Stimulated activated CD8-positive, alpha-beta memory T cell treated with anti-CD3 and anti-CD28 coated beads, Interleukin-15, amount 100 ng/mL, for 4 hours (primary cell): Measurements from ENCODE around the gene MTURN.

Source experiments
- DNase-seq, 2 donors: peaks; one replicate each; pipeline ENCODE4 v3.0.0-alpha.2; 2020; ENCODE audit warnings: low read depth in 2 of 2

Gene MTURN

DNA sequence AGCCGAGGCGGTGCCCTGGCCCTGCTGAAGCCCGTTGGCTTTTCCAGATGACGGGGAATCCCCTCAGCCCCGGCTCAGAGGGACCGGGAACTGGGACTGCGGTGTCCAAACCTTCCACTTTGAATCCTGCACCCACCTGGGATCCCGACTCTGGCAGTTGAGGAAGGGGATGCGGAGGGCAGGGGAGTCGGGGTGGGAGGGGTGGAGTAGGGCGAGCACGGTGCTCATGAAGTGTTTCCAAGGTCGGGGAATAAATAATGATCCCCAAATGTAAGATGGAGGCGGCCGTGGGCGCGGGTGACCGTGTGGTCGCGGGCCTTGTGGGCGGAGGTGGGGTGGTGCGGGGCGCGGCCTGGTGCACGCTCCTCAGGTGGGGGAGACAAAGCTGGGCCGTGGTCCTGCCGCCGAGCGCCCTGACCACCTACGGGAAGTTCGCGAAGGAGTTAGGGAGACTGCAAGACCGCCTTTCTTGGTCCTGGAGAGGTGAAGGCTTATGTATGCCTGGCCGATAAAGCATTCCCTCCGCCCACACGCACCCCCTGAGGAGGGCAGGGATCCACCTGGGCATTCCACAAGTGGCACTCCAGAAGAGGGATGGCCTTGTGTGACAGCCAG, 1.4 kb downstream of the MTURN start:
- DNase-seq: no peak

DNA sequence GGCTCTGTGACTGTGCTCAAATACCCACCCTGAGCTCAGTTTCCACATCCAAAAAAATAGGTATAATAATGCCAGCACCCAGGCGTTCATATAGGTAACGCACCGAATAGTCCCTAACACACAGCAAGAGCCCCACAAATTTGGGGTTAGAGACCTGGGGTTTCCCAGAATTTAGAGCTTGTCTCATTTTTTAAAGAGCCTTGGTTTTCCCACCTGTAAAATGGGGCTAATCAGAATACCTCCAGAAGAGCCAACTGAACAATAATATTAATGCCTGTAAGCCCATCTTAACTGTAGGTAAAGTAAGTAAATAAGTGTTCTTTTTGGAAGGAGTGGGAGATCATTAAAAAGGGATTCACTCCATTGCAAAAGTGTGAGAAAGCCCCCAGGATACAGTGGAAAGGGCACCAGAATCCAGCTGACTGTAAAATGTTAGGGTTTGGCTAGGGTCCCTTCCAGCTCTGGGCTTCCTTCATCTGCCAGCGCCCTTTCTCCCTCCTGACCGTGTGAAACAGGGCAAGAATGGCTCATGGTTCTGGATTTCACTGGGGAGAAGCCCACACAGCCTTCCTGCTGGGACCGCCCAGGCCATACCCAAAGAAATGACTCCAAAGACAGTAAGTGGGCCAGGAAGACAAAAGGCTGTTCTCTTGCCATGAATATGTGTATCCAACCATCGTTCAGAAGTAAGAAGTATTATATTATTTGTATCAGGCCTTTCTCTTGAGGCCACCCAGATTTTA, 2.1 kb downstream of the MTURN start:
- no peak for DNase-seq

DNA sequence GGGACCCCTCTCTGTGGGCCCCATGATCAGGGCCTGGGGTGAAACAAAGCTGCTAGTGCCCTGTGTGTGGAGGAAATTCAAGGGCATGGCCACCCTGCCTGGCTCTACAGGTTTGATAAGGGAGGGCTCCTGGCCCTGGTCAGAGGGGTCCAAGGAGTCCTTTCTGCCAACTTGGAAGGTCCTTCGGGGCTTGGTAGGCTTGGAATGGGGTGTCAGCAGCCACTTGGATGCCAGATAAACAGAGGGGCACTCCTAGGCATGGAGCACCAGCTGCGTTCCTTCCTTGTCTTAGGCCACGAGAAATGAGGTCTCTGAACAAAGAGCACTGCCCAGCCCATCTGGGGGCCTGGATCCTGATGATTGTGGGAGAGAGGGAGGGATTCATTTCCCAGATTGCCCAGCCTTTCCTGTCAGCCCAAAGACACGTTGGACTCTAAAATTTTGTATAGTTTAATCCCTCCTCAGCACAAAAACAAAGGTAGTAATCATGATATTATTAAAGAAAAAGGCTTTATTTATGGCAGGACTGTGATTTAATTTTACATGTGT, 5.1 kb downstream of the MTURN start:
- DNase-seq: no peak

DNA sequence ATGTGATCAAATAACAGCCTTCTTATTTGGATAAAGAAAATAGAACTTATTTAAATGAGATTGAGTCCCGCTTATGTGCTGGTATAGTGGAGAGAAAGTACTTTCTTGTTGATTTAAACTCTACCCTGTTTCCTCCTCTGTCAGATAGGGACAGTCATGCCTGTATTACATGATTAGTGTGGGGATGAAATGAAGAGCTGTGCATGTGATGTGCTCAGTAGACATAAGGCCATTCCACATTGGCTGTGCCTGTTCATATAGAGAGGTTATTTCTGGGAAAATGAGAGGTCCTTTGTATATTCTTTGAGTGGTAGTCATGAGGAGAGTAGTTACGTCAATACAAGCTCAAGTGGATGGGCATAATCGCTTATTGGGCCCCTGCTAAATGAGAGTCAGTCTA, 5.7 kb downstream of the MTURN start:
- DNase-seq: no peak

DNA sequence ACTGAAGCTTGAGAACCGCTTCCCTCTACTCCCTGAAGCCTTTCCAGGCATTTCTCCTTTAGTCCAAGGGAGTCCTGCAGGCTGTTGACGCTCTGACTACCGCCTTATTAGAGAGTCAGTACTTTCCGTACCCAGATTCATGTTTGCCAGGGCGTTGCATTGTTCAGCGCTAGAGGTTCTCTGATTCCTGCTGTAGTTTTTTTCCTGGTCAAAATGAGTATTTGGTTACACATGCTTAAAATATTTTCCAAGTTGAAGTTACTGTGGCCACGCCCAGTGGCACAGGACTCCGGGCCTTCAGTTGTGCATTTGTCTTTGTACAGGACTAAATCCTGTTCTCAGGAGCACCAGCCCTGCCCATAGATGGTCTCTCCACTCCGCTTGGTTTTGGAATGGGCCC, 7.9 kb downstream of the MTURN start:
- no peak for DNase-seq

DNA sequence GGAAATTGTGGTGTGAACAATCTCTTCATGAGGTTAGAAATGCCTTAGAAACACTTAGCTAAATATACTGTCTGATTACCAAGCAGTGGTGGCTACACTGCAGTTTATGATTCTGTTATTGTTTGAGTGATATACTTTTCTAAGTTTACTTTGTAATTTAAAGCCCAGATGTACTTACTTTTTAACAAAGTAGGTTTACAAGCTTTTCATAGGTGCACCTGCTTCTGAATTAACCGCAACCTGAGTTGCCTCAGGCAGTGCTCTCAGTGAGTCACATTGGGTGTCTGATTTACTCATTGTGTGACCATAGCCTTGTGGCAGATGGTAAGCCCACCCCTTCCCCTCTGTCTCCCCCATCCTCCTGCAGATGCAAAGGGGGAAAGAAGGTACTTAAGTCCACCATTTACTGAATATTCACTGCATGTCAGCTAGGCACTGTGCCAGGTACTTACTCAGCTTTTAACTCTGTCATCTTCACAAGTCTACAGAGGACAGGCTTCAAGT, 9.0 kb downstream of the MTURN start:
- DNase-seq: no peak

DNA sequence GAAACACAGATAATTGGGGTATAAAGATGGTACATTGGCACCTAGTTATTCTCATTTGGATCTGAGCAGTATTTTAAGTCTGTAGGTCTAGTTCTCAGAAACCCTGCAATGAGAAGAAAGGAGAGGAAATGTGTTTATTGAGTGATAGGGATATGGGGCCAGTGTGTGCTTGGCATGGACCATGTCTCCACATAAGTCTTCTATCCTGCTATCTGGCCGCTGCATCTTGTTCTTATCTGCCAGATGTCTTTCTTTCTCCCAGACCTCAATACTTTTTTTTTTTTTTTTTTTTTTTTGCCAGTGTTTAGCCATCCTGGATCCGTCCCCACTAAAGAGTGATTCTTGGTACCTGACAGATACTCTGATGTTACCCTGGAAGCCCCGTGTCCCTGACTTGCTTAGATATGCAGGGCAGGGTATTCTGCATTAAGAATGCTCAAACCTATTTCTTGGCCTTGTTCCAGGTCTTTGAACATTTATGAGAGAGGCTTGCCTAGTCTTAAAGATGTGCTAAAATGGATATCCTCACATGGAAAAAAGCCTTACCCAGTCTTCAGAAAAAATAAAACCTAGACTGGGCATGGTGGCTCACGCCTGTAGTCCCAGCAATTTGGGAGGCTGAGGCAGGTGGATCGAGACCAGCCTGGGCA, 10.0 kb downstream of the MTURN start:
- DNase-seq: no peak

DNA sequence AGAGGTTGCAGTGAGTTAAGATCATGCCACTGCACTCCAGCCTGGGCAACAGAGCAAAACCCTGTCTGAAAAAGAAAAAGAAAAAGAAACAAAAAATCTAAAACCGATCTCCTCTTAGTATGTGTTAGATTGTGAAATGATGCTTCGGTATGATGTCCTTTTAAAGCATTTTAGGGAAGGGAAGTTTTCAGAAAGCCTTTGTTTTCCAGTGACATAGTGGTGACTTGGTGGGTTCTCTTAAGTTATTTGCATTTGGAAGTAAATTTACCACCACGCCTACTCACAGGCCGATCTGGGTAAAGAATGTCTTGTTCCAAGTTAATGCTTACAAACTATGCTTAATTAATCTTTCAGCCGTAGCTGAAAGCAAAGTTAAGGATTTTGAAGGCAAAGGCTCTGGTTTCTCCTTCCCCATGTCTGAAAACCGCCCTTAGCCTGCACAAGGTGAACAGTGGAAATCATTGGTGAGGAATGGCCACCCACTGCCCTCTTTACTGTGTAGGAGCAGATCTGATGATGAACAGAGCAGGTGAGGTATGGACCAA, 10.7 kb downstream of the MTURN start:
- no peak for DNase-seq

DNA sequence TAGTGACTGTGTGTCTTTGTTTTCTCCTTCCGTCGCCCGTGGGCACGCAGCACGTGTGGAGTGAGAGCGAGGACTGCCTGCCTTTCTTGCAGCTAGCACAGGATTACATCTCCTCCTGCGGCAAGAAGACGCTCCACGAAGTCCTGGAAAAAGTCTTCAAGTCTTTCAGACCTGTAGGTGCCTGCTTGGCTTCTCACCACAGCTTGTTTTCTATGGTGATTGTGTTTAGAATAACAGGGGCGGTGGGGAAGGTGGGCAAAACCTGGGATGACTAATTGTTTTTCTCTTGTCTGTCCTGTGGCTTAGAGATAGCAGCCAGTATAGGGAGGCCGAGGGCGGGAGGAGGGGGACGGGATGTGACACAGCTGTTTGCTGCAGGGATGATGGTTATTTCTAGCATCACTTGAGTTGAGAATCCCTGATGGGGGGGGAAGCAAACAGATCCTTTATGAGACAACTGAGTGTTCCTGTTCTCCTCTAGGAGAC, 11.4 kb downstream of the MTURN start:
- no peak for DNase-seq

DNA sequence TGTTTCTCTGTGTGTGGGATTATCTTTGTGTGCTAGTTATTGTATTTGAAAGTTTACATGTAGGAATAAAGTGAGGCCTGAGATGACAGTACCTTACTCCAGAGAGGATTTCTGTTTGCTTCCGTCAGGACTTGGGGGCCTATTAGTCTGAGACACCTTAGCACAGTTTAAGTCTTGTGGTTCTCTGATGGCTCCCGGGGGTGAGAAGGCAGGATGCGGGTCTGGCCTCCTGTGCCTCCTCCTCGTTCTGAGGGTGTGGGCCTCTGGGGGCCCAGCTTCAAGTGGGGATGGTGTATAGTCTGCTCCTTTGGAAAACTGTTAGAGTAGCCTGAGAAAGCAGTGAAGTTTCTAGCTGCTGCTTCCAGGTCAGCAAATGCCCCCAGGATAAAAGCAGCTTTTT, 12.4 kb downstream of the MTURN start:
- DNase-seq: no peak

DNA sequence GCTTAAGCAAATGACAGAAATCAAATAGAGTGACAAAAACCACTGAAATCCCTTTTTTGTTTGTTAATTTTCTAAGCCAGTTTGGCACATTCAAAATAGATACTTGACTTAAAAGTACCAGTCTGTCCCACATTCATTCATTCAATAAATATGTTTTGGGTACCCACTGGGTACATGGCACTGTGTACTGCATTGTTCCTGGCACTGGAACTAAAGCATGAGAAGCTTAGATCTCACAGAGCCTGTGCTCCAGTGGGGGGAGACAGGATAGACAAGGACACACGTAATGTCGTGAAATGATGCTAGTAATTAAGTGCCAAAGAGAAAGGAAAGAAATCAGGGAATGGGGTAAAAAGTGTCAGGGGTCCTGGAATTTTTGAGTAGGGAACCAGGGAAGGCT, 13.0 kb downstream of the MTURN start:
- DNase-seq: no peak

DNA sequence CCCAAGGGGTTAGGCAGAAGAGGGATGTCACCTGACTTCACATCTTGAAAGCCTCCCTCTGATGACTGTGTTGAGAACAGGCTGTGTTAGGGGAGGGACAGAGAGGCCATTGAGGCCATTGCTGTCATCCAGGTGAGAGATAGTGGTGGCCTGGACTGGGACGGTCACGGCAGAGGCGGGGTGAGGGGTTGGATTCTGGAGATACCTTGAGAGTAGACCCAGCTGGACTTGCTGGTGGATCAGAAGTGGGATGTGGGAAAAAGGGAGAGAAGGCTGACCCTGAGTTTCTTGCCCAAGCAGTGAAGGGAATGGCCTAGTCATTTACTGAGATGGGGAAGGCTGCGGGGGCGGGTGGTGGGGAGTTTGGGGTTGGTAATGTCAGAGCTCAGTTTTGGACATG, 13.6 kb downstream of the MTURN start:
- DNase-seq: no peak

DNA sequence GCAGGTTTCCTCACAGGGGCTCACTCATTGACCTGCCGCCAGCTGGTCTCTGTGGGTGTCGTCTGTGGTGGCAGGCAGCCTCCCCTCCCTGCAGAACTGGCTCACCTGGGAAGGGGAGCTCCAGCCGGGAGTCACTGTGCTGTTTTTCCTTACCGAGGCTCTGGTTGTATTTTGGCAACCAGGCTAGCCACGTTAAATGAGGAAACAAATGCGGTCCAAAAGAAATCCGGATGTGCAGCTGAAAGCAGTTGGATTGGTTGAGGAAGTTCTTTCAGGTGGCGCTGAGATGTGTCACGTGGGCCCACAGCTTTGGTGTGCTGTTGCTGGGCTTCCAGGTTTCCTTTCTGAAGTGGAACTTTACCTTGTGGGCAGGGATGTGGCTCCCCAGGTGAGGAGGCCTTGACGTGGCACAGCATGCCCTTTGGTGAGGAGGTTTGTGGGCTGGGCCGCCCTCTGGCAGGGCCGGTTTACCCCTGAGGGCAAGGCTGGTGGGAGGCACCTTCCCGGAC, 14.2 kb downstream of the MTURN start:
- no peak for DNase-seq

DNA sequence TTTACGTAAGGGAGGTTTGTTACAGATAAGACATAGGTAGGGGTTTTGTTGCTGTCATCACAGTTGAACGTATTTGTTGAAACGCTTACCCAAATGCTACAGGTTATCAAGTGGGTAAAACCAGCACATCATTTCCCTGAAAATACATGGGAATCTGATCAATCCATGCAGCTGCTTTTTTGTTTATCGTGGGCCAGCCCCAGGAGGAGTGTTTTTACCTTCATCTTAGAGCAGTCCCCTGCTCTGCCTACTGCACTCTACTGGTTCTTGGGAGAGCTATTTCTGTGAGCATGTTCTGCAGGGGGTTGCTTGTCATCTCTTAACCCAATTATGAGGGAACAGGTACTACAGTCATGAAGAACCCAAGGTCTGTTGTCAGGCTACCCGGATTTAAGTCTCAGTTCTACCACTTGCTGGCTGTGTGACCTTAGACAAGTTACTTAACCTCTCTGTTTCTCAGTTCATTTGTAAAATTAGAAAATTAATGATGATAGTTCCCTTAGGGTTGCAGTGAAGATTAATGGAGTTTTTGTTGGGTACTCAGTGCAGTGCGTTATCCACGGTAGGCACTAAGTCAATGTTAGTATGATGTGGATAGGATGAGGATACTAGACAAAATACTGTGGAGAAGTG, 15.0 kb downstream of the MTURN start:
- DNase-seq: no peak

DNA sequence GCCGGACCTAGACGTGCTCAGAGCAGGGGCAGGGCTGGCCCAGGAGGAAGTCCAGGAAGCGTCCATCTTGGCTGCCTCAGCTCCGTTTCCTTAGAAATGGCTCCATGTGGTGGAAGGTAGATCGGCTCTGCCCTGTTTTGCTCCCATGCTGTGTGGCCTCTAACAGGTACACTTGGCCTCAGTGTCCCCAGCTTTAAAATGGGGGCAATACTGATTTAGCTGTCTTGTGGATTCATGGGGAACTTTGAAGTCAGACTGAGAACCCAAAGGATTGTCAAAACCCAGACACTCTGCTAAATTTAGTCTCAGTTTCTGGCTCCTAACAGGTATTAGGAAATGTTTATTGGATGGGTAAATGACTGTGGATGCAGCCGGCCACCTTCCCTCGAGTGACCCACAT, 15.9 kb downstream of the MTURN start:
- no peak for DNase-seq

DNA sequence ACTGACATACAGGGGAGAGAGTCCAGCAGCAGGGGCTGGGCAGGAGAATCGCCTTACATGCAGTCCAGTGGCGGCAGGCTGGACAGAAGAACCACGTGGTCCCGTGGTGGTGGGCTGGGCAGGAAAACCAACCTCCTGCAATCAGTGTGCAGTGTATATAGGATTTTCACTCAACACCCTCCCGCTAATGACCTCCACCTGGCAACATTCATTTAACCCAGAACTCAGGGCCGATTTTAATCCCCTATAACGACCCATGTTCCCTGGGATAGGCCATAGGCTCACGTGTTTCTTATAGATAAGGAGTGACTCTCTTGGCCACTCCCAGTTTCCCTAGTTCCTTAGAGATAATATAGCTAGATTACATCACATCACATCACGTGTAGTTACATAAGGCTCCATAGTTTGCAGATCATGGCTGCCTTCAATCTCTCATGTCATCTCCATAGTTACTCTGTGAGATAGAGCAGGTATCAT, 19.4 kb downstream of the MTURN start:
- DNase-seq: no peak

DNA sequence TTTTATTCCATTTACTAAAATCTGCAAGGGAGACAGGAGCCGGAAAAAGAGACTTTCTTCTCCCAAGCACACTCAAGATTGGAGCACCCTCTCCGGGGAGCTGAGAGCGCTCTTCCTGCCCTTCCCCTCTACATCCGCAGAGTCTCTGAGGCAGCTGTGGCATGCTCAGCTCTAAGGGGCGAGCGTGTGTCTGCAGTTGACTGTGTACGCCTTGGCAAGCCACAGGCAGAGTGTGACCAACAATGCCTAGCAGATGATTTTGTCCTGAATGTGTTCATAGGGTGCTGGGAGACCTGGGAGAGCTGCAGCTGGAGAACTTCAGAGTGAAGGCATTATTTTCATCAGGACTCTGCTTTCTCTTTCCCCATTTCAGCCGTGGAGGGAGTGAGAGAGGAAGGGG, 20.7 kb downstream of the MTURN start:
- DNase-seq: no peak

DNA sequence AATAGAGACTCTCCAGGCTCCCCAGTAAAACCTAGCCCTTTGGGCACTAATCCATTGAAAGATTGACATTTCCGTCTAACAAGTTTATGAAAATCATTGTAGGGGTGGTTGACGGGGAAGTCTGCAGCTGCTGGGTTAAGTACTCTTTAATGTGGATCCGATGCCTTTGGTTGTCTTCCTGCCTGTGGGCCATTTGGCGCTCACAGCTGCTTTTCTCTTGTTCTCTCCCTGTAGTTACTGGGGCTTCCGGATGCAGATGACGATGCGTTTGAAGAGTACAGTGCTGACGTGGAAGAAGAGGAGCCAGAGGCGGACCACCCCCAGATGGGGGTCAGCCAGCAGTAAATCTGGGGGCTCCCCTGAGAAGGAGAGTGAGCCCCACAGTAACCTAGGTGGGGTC, 22.4 kb downstream of the MTURN start:
- no peak for DNase-seq

DNA sequence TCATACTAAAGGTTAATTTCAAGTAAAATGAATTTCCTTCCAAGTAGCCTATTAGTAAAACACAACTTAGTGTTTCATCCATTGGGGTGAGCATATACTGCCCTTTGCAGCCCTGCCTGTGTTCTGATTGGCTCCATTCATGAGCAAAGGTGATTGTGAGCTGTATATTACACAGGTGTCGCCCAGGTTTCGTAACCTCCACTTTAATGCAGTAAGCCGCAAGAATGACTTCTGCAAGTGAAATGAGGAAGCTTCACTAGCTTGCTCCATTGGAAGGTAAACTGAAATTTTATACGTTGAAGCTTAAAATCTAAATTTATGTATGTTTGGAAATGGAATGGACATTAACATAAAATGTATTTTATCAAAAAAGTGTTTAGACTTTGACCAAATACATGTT, 24.4 kb downstream of the MTURN start:
- DNase-seq: no peak

DNA sequence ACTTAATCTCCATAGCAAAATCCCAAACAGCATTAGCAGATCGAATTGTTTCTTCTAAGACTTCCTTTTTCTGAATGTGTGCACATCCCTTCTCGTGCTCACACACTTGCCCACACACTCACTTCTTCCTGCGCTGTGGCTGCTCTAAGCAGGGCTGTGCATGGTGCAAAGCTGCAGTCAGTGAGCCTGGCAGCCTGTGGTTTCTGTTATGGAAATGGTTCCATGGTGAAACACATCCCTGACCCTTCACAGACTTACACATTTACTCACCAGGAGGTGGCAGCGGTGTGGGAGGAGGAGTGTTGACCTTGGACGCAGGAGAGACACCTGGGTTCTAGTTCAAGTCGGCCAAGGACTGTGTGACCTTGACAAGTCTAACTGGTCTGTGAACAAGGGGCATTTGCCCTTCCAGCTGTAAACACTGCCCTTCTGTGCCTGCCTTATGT, 24.9 kb downstream of the MTURN start:
- no peak for DNase-seq

DNA sequence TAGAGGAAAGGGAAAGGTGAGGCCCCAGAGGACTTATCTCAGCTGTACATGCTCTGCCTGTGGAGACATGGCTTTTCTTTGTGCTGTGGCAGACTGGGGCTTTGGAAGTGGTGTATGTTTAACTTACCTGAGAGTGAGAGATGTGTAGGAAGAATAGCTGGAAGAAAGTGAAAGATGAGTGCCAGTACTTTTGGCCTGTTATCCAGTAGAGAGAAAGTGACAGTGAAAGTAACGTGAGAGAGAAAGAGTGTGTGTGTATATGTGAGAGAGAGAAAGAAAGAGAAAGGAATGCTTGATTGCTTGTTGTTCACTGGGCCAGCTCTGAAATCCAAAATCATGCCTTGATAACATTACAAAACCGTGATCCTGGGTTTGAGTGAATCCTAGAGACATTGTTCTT, 25.5 kb downstream of the MTURN start:
- DNase-seq: no peak
